Keratinocyte (primary cell): ENCODE data around the gene ZFP64. TPM values are rescaled to one million over a fixed set of nuclear protein-coding genes. Genes with fewer than 3 reads are reported as not detected.
A peak's percentile ranks its signal among the peaks of the same experiment; 100 is the strongest.
"Not testable (repeated sequence)": the region's sequence is repeated elsewhere in the genome, so short reads cannot be mapped to it uniquely, and the experiment has no call there.

Source experiments
- DNase-seq: peaks from one replicate; pipeline ENCODE4 v3.0.0-alpha.2; 2011; ENCODE audit warnings: low read depth, missing footprints, low spot score
- FAIRE-seq: peaks from 2 replicates; lab custom pipeline; 2011; peaks lifted over from hg19 to GRCh38; lab: Jason Lieb, UNC
- H2AFZ ChIP-seq: 2 replicates; pipeline ENCODE4 v1.6.0; 2012; ENCODE audit warnings: low read length, control low read depth, inconsistent platforms; ENCODE audit not compliant: control insufficient read depth
- H3K27ac ChIP-seq: 2 replicates; pipeline ENCODE4 v1.5.1; 2011; ENCODE audit warnings: low read length; ENCODE audit not compliant: control insufficient read depth, insufficient read depth
- H3K27me3 ChIP-seq: 3 replicates; pipeline ENCODE4 v1.6.0; 2011; ENCODE audit warnings: low read length; ENCODE audit not compliant: control insufficient read depth, insufficient read depth; ENCODE audit errors: extremely low read depth
- H3K36me3 ChIP-seq, 2 experiments: 2 replicates in 1 of 2; 3 replicates in 1 of 2; pipeline ENCODE4 v1.5.1; 2011; ENCODE audit warnings: low read length in 2 of 2, mild to moderate bottlenecking in 1 of 2; ENCODE audit not compliant: control insufficient read depth in 2 of 2, insufficient read depth in 2 of 2; ENCODE audit errors: extremely low read depth in 1 of 2
- H3K4me1 ChIP-seq: 3 replicates; pipeline ENCODE4 v1.5.1; 2011; ENCODE audit warnings: low read length; ENCODE audit not compliant: control insufficient read depth, insufficient read depth; ENCODE audit errors: extremely low read depth
- H3K4me2 ChIP-seq: 3 replicates; pipeline ENCODE4 v1.6.0; 2011; ENCODE audit warnings: low read depth, low read length; ENCODE audit not compliant: control insufficient read depth, insufficient read depth; ENCODE audit errors: extremely low read depth
- H3K4me3 ChIP-seq, 3 experiments: fragments of 200-600 bp in 1 of 3; sonication (generic) in 1 of 3; 2 replicates in 2 of 3; 3 replicates in 1 of 3; pipeline ENCODE4 v1.5.1; 2011 to 2016; ENCODE audit warnings: low read length in 3 of 3, mild to moderate bottlenecking in 3 of 3, control low read depth in 2 of 3, inconsistent platforms in 1 of 3, low read depth in 1 of 3, mixed read lengths in 1 of 3, mixed run types in 1 of 3, moderate library complexity in 1 of 3; ENCODE audit not compliant: control insufficient read depth in 2 of 3, insufficient read depth in 2 of 3; ENCODE audit errors: extremely low read depth in 1 of 3
- H3K79me2 ChIP-seq: 2 replicates; pipeline ENCODE4 v1.6.0; 2012; ENCODE audit warnings: low read length; ENCODE audit not compliant: control insufficient read depth, insufficient read depth
- H3K9ac ChIP-seq: 3 replicates; pipeline ENCODE4 v1.6.0; 2011; ENCODE audit warnings: low read length; ENCODE audit not compliant: control insufficient read depth, insufficient read depth; ENCODE audit errors: extremely low read depth
- H3K9me1 ChIP-seq: 3 replicates; pipeline ENCODE4 v1.6.0; 2011; ENCODE audit warnings: low read length; ENCODE audit not compliant: control insufficient read depth, insufficient read depth; ENCODE audit errors: extremely low read depth
- H3K9me3 ChIP-seq: 2 replicates; pipeline ENCODE4 v1.5.1; 2012; ENCODE audit warnings: low read depth, low read length; ENCODE audit not compliant: control insufficient read depth
- H4K20me1 ChIP-seq: 3 replicates; pipeline ENCODE4 v1.6.0; 2011; ENCODE audit warnings: low read length; ENCODE audit not compliant: control insufficient read depth, insufficient read depth; ENCODE audit errors: extremely low read depth
- CTCF ChIP-seq, 3 experiments: IDR thresholded peaks in 1 of 3; conservative IDR thresholded peaks in 1 of 3; optimal IDR thresholded peaks in 1 of 3; 2 replicates in 2 of 3; 3 replicates in 1 of 3; pipeline versions ENCODE3 to v1.5.1; 2011; ENCODE audit warnings: low read length in 3 of 3, mild to moderate bottlenecking in 3 of 3, moderate library complexity in 2 of 3, control low read depth in 1 of 3, inconsistent platforms in 1 of 3; ENCODE audit not compliant: insufficient read depth in 2 of 3; ENCODE audit errors: extremely low read depth in 1 of 3
- EZH2 ChIP-seq: IDR thresholded peaks from one replicate; pipeline ENCODE4 v1.6.1; 2012; ENCODE audit warnings: inconsistent platforms, mild to moderate bottlenecking, low read length, moderate library complexity
- dilution Hi-C: fragments of 300-500 bp; cut with MboI; formaldehyde crosslinking; loops from one replicate; pipeline ENCODE4 v1.7.0; 2020; ENCODE audit warnings: low sequenced_read_pairs; ENCODE audit not compliant: extremely low pct_ligation_motif_present
- polyA plus RNA-seq, 5 experiments: library from polyadenylated mRNA; depleted of rRNA in 3 of 5; stranded (reverse) in 3 of 5; stranded (forward) in 1 of 5; unstranded in 1 of 5; fragments of >200 nt; gene quantifications; 1 replicate in 1 of 5; 2 replicates in 3 of 5; 3 replicates in 1 of 5; pipeline versions ENCODE4 v1.2.1 to v1.2.3, GENCODE V29; 2011 to 2012; ENCODE audit warnings: missing spikeins in 2 of 5, low read depth in 1 of 5, low replicate concordance in 1 of 5

The ZFP64 gene
- polyA plus RNA-seq, 1 donor (not counting 4 experiments of a cell fraction or from before 2014, with no cell fraction given), result 27.9 TPM

DNA sequence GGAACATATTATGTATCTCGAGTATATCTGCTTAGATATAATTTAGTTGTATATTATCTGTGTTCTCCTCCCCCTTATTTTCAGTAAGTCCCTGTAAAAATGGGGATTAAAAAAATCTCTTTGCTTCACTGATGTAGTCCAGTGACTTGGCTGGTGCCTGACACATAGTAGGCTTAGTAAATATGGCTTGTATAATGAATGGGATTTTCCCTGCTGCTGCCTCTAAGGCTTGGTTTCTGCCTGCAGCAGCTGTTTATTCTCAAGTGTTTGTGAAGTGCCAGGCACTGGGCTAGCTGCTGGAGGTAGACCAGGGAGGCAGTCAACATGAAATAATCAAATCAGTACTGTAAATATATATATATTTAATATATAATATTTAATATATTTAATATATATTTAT is 1.6 kb upstream of the ZFP64 start:
- Histone ChIP-seq H3K4me2 (no peak overlapping the region), H4K20me1 (no peaks in the 10 kb centered on the region), H3K36me3 (no peaks in the 10 kb centered on the region), H3K4me3 (no peak overlapping the region), H3K27ac (no peak overlapping the region), H3K27me3 (no peaks in the 10 kb centered on the region), H3K9me1 (no peaks in the 10 kb centered on the region), H3K4me1 (peaks cover 13% of the 10 kb centered on the region), H3K9ac (no peak overlapping the region), H3K79me2 (peaks cover 15% of the 10 kb centered on the region), H3K9me3 (no peaks in the 10 kb centered on the region), H2AFZ (no peak overlapping the region)
- no peak for TF ChIP-seq EZH2
- no peak for TF ChIP-seq CTCF (optimal IDR thresholded peaks at IDR 0.05 in 1 of 3, IDR thresholded peaks at IDR 0.05 in 1 of 3, conservative IDR thresholded peaks at IDR 0.05 in 1 of 3; ENCODE audit: extremely low read depth in 1 of 3, insufficient read depth in 2 of 3, low read length in 3 of 3)
- dilution Hi-C loops, result no loop called here
- DNase-seq (no peak), FAIRE-seq (no peak)

- H3K9me1 ChIP-seq, H3K27me3 ChIP-seq, H3K27ac ChIP-seq, H4K20me1 ChIP-seq, FAIRE-seq, DNase-seq, H3K36me3 ChIP-seq, dilution Hi-C loops, H3K9me3 ChIP-seq: not testable (repeated sequence)
- Histone ChIP-seq H3K9ac (peak overlapping the region; percentile 91), H3K79me2 (peaks cover 19% of the 10 kb centered on the region), H2AFZ (peak overlapping the region; percentile 95), H3K4me2 (peak overlapping the region; percentile 76), H3K4me3 (peak overlapping the region in 2 of 3 experiments; percentile 88 to 97), H3K4me1 (peaks cover 13% of the 10 kb centered on the region)
Observed at GRCh38 chr20:52192719-52193007, 1.1 kb upstream of the ZFP64 start.
